Neural crest cell (in vitro differentiated cells): Measurements from ENCODE around the gene SEMA3B. TPM values are rescaled to one million over a fixed set of nuclear protein-coding genes. Genes with fewer than 3 reads are reported as not detected.
A peak's percentile ranks its signal among the peaks of the same experiment; 100 is the strongest.

ENCODE experiments used
- DNase-seq: peaks from one replicate; pipeline ENCODE4 v3.0.0; 2021; ENCODE audit warnings: low read depth, mixed read lengths, low spot score
- H3K27ac Mint-ChIP-seq: one replicate; pipeline ENCODE4 v1.8.0; 2021; ENCODE audit warnings: mild to moderate bottlenecking, mixed read lengths; ENCODE audit not compliant: unreplicated experiment
- H3K27me3 Mint-ChIP-seq: 2 replicates; pipeline ENCODE4 v1.8.0; 2021; ENCODE audit warnings: low read depth, mild to moderate bottlenecking, mixed read lengths
- H3K36me3 Mint-ChIP-seq: 2 replicates; pipeline ENCODE4 v1.8.0; 2021; ENCODE audit warnings: low read depth, mild to moderate bottlenecking, mixed read lengths
- H3K4me1 Mint-ChIP-seq: 2 replicates; pipeline ENCODE4 v1.8.0; 2021; ENCODE audit warnings: mixed read lengths
- H3K4me3 Mint-ChIP-seq: one replicate; pipeline ENCODE4 v1.8.0; 2021; ENCODE audit warnings: mild to moderate bottlenecking, mixed read lengths
- H3K9me3 Mint-ChIP-seq: 2 replicates; pipeline ENCODE4 v1.8.0; 2021; ENCODE audit warnings: mixed read lengths
- CTCF ChIP-seq: fragments of 200-600 bp; sonication (generic); conservative IDR thresholded peaks from 2 replicates; pipeline ENCODE4 v1.5.0; 2021; ENCODE audit warnings: antibody characterized with exemption, mild to moderate bottlenecking
- total RNA-seq: library from RNA; stranded (reverse); gene quantifications from 2 replicates; pipeline ENCODE4 v1.2.1, GENCODE V29; 2021

The SEMA3B gene
- total RNA-seq, 1 donor from 2014 or later: 2.9 TPM

DNA sequence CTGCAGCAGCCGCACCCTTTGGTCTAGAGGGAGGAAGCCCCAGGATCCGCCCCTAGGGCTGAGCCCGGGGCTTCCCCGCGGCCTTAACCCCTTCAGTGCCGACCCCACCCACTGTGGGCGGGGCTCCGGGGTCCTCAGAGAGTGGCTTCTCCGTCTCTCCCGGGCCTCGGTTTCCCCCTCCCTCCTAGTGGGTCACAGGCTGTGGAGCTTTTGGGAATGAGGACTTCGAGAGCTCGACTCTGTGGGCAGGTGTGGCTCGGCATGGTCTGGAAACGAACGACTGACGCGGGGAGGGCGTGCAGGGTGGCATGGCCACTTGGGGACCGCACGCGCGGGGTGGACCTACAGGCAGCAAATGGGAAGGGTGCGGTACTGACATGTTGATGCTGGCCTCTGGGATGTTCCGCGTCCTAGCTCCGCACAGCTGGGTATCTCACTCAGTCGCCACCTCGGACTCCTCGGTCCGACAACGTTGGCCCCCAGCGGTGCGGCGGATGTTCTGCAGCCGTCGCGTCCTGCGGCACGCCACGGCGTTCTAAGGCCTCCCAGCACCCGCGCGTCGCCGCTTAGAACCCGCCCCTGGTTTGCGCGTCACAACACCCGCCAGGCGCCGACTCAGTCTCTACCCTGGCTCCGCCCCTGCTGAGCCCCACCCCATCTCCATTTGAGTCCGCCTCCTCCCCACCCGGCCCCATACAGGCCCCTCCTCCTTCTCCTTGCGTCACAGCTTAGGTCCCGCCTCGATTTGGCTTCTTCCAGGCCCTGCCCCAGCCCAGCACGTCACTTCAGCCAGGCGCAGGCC lies 30.1 kb downstream of the SEMA3B start, which contains the start of the genes HYAL3 and NAA80:
Gene HYAL3 (minus strand): TSS at position 570 of the 802 bp plus-strand sequence. CDS start 3,803 bp downstream, outside the sequence.
Gene NAA80 (minus strand): TSS at position 570 of the 802 bp plus-strand sequence. CDS start 1,942 bp downstream, outside the sequence.
- H3K9me3 Mint-ChIP-seq: no peaks in the 10 kb centered on the region
- no peaks in the 10 kb centered on the region for H3K36me3 Mint-ChIP-seq
- peak; percentile 55 for TF ChIP-seq CTCF
- peak within 1 kb of the TSS; percentile 99 for H3K27ac Mint-ChIP-seq
- H3K27me3 Mint-ChIP-seq: peaks cover 6% of the 10 kb centered on the region
- DNase-seq: peak; percentile 97
- peak within 1 kb of the TSS; percentile 98 for H3K4me3 Mint-ChIP-seq
- peaks cover 23% of the 10 kb centered on the region for H3K4me1 Mint-ChIP-seq

DNA sequence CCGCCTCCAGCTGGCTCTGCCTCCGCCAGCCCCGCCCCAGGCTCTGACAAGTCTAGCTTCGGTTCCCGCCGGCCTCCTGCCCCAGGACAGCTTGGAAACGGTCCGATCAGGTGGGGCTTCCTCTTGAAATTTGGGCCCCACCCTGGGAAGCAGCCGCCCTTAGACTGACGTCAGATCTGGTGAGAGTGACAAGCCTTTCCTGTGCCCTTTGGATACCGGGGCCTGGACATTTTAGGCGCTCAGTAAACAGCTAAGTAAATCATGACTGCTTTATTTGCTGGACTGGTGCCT lies 30.6 kb downstream of the SEMA3B start:
- no peaks in the 10 kb centered on the region for H3K9me3 Mint-ChIP-seq
- no peak for TF ChIP-seq CTCF
- H3K27ac Mint-ChIP-seq: peak overlapping the region; percentile 96
- H3K4me1 Mint-ChIP-seq: peaks cover 26% of the 10 kb centered on the region
- DNase-seq: no peak
- no peaks in the 10 kb centered on the region for H3K36me3 Mint-ChIP-seq
- H3K4me3 Mint-ChIP-seq: peak overlapping the region; percentile 98
- peaks cover 6% of the 10 kb centered on the region for H3K27me3 Mint-ChIP-seq

DNA sequence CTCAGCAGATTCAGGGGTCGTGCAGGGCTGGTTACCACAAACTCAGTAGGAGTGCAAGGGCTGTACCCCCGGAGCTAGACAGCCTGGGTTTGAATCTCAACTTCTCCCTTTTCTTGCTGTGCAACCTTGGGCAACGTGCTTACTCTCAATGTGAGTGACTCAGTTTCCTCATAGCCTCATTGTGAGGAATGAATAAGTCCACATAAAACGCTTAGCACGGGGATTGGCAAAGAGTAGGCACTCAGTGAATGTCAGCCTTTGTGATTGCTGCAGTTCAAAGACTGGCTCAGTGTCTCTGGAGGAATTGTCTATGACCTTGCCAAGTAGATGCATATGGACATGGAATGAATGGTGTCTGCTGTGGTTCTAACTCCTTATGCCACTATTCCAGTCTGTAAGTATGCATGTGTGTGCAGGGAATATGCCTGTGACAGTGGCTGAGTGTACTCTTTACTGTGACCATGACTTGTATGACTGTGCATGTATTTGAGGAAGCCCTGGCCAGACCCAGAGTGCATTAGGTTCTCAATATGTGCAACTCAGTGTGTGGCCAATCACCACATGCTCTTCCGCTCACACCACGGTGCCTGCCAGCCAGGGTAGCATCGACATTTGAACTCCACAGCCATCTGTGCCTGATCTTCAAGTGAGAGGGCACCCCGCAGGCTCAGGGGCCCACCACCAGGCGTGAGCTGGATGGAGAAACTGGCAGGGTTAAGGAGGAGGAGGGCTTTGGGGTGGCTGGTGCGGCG lies 31.2 kb downstream of the SEMA3B start:
- Mint-ChIP-seq H3K4me1 (peaks cover 29% of the 10 kb centered on the region), H3K36me3 (no peaks in the 10 kb centered on the region), H3K27me3 (peaks cover 6% of the 10 kb centered on the region), H3K4me3 (peak overlapping the region; percentile 98), H3K27ac (peak overlapping the region; percentile 96), H3K9me3 (no peaks in the 10 kb centered on the region)
- no peak for DNase-seq
- TF ChIP-seq CTCF: no peak

DNA sequence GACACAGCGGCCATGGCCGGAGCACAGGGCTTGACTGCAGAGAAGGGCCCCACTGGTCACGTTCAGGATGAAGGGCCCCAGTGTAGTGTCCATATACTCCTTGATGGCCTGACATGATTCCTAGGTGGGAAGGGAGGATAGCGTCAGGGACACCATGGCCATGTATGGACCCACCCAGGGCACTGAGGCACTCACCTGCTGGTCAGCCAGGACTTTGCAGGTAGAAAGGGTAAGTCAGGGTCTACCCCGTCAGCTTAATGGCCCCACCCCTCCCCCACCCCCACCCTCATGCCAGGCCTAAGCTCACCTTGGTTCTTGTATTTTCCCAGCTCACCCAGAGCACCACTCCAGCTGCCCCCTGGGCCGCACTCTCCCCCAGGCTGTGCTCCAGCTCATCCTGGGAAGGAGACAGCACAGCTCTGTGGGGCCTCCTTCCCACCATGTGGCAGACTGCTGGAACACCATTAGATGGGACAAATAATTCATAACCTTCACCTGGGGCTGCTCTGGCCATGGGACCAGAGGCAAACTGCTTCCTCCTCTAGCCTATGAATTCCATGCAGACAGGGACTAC lies 31.8 kb downstream of the SEMA3B start:
- Mint-ChIP-seq H3K27ac (no peak overlapping the region), H3K36me3 (no peaks in the 10 kb centered on the region), H3K27me3 (peaks cover 6% of the 10 kb centered on the region), H3K9me3 (no peaks in the 10 kb centered on the region), H3K4me3 (peak overlapping the region; percentile 98), H3K4me1 (peaks cover 29% of the 10 kb centered on the region)
- no peak for DNase-seq
- no peak for TF ChIP-seq CTCF

DNA sequence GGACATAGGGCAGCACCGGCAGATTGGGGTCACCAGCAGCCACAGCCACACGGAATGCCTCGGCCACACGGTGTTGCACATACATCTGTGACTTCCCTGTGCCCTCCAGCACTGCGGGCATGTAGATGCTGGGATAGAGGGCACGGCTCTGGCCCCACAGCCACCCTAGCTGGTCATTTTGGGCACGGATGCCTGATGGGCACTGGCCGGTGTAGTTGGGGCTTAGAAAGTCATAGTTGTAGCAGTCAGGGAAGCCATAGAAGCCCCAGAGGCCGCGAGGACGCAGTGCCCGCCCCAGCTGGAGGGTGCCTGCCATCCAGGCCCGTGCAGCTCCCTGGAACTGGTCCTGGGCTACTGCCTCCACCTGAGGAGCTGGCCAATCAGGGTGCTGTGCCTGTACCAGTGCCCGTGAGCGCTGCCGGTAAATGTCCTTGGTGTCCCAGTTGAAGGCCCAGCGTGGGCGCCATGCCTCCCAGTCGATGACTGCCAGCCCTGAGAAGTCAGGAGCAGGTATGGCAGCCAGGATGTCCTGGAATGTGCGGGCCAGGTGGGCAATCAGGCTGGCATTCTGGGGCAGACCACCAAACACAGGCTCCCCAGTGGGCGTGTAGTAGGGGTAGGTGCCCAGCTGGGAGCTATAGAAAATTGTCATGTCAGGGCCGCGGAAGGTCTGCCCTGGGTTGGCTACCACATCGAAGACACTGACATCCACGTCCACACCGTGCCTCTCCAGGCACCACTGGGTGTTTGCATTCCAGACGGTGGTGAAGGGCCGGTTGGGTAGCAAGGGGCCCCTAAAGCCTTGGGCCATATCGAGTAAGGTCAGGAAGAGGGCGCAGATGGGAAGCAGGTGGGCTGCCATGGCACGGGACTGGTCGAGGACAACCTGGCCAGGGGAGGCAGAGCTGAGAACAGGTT lies 33.4 kb downstream of the SEMA3B start:
- H3K36me3 Mint-ChIP-seq: no peaks in the 10 kb centered on the region
- H3K4me1 Mint-ChIP-seq: peaks cover 29% of the 10 kb centered on the region
- peaks cover 6% of the 10 kb centered on the region for H3K27me3 Mint-ChIP-seq
- no peaks in the 10 kb centered on the region for H3K9me3 Mint-ChIP-seq
- H3K4me3 Mint-ChIP-seq: peak overlapping the region; percentile 70
- no peak for TF ChIP-seq CTCF
- no peak for DNase-seq
- no peak overlapping the region for H3K27ac Mint-ChIP-seq
